CD4-positive, alpha-beta T cell treated with Interleukin-6 at 100 ng/mL for 8 hours (primary cell): ENCODE data around the gene NTHL1.

ENCODE experiments used
- DNase-seq: peaks from one replicate; pipeline ENCODE4 v3.0.0-alpha.2; 2020; ENCODE audit warnings: mixed read lengths, low spot score

The NTHL1 gene

GRCh38 chr16:2047330-2048115 lies at the start of gene NTHL1, which contains the start of gene TSC2:
TSS of gene NTHL1 (minus strand) at chr16:2047834. CDS start at chr16:2047823, 11 bp downstream.
TSS of gene TSC2 (plus strand) at chr16:2047985. CDS start at chr16:2048616, 631 bp downstream.
- peak; percentile 92 for DNase-seq

GRCh38 chr16:2096853-2097595 lies 49.4 kb upstream of the NTHL1 start:
- no peak for DNase-seq

- no peak for DNase-seq
Measured at GRCh38 chr16:2095918-2096582, 48.4 kb upstream of the NTHL1 start.

GRCh38 chr16:2095315-2095853 lies 47.8 kb upstream of the NTHL1 start:
- DNase-seq: no peak

GRCh38 chr16:2093793-2094192 lies 46.2 kb upstream of the NTHL1 start:
- DNase-seq: no peak

GRCh38 chr16:2092866-2093265 lies 45.2 kb upstream of the NTHL1 start:
- no peak for DNase-seq

- no peak for DNase-seq
Measured at GRCh38 chr16:2092256-2092620, 44.6 kb upstream of the NTHL1 start.

- DNase-seq: no peak
Measured at GRCh38 chr16:2091547-2092255, 44.1 kb upstream of the NTHL1 start.

GRCh38 chr16:2090777-2091546 lies 43.3 kb upstream of the NTHL1 start:
- peak; percentile 24 for DNase-seq

- no peak for DNase-seq
Measured at GRCh38 chr16:2090481-2090776, 42.8 kb upstream of the NTHL1 start.

- DNase-seq: no peak
Measured at GRCh38 chr16:2089706-2090480, 42.3 kb upstream of the NTHL1 start.

- DNase-seq: no peak
Measured at GRCh38 chr16:2088759-2089358, 41.2 kb upstream of the NTHL1 start.

- DNase-seq: no peak
Measured at GRCh38 chr16:2087748-2088631, 40.4 kb upstream of the NTHL1 start.

- no peak for DNase-seq
Measured at GRCh38 chr16:2086812-2087747, 39.4 kb upstream of the NTHL1 start.

- DNase-seq: no peak
Measured at GRCh38 chr16:2086106-2086742, 38.6 kb upstream of the NTHL1 start.

- DNase-seq: no peak
Measured at GRCh38 chr16:2085669-2086068, 38.0 kb upstream of the NTHL1 start.

GRCh38 chr16:2084895-2085625 lies 37.4 kb upstream of the NTHL1 start:
- DNase-seq: no peak
